IMR-90 (cell line): Measurements from ENCODE around the gene RAPH1. TPM values are rescaled to one million over a fixed set of nuclear protein-coding genes. Genes with fewer than 3 reads are reported as not detected.
A peak's percentile ranks its signal among the peaks of the same experiment; 100 is the strongest.

Experiments
- ATAC-seq: fragments of 200-7000 bp; cut with Tn5 transposase; 2 replicates; pipeline ENCODE4 v1.9.1; 2020; ENCODE audit warnings: low read depth, mild to moderate bottlenecking, moderate library complexity
- BruUV-seq: library from RNA; stranded (reverse); fragments of 400-500 nt; replicated peaks from 2 replicates; lab custom pipeline; 2021; lab: Mats Ljungman, UMichigan
- CTCF ChIA-PET: fragments of 300-600 bp; formaldehyde crosslinking; extraction: SDS; loops from one replicate; lab custom pipeline; 2021; ENCODE audit warnings: antibody characterized with exemption; lab: Yijun Ruan, JAX
- POLR2A ChIA-PET: fragments of 300-600 bp; sonication (Branson Sonifier 250); formaldehyde crosslinking; loops from one replicate; lab custom pipeline; 2022; ENCODE audit warnings: antibody characterized with exemption; ENCODE audit not compliant: unreplicated experiment; lab: Charles Lee
- DNase-seq: peaks from one replicate; pipeline ENCODE4 v3.0.0; 2013
- H2AFZ ChIP-seq: replicated peaks from 2 replicates; pipeline ENCODE3; 2013; ENCODE audit warnings: low read length, mild to moderate bottlenecking; ENCODE audit not compliant: poor library complexity
- H2AK5ac ChIP-seq: 2 replicates; pipeline ENCODE4 v1.6.1; 2013; ENCODE audit warnings: low read depth, low read length, inconsistent platforms
- H2AK9ac ChIP-seq: replicated peaks from 2 replicates; pipeline ENCODE3; 2013; ENCODE audit warnings: mild to moderate bottlenecking, low read depth, low read length, moderate library complexity; ENCODE audit not compliant: poor library complexity
- H2BK120ac ChIP-seq: 2 replicates; pipeline ENCODE4 v1.6.1; 2013; ENCODE audit warnings: low read depth, low read length, inconsistent platforms
- H2BK15ac ChIP-seq: 3 replicates; pipeline ENCODE4 v1.6.1; 2013; ENCODE audit warnings: low read depth, low read length, inconsistent platforms
- H2BK20ac ChIP-seq: 2 replicates; pipeline ENCODE4 v1.6.1; 2013; ENCODE audit warnings: low read depth, mild to moderate bottlenecking, inconsistent platforms, low read length, moderate library complexity
- H2BK5ac ChIP-seq: 2 replicates; pipeline ENCODE4 v1.6.1; 2013; ENCODE audit warnings: mild to moderate bottlenecking, low read depth, low read length, inconsistent platforms; ENCODE audit not compliant: poor library complexity, severe bottlenecking
- H3K14ac ChIP-seq: replicated peaks from 2 replicates; pipeline ENCODE4 v1.6.1; 2013; ENCODE audit warnings: low read depth, low read length, inconsistent platforms
- H3K18ac ChIP-seq: 2 replicates; pipeline ENCODE4 v1.6.1; 2013; ENCODE audit warnings: low read depth, low read length, control low read depth
- H3K23ac ChIP-seq: 2 replicates; pipeline ENCODE4 v1.6.1; 2013; ENCODE audit warnings: low read depth, low read length, inconsistent platforms
- H3K27ac ChIP-seq: 2 replicates; pipeline ENCODE4 v1.5.1; 2013; ENCODE audit warnings: mild to moderate bottlenecking, control low read depth, low read length; ENCODE audit not compliant: insufficient read depth
- H3K27me3 ChIP-seq: 2 replicates; pipeline ENCODE4 v1.6.1; 2013; ENCODE audit warnings: low read length; ENCODE audit not compliant: control insufficient read depth, insufficient read depth
- H3K36me3 ChIP-seq: 2 replicates; pipeline ENCODE4 v1.6.1; 2013; ENCODE audit warnings: low read length, mixed read lengths; ENCODE audit not compliant: control insufficient read depth, insufficient read depth
- H3K4ac ChIP-seq: 2 replicates; pipeline ENCODE4 v1.6.1; 2013; ENCODE audit warnings: low read depth, low read length, inconsistent platforms
- H3K4me1 ChIP-seq: 2 replicates; pipeline ENCODE4 v1.6.1; 2013; ENCODE audit warnings: low read length, mixed read lengths; ENCODE audit not compliant: control insufficient read depth, insufficient read depth
- H3K4me2 ChIP-seq: 2 replicates; pipeline ENCODE4 v1.6.1; 2013; ENCODE audit warnings: low read depth, mild to moderate bottlenecking, control low read depth, low read length, moderate library complexity
- H3K4me3 ChIP-seq: 2 replicates; pipeline ENCODE4 v1.5.1; 2013; ENCODE audit warnings: low read depth, mild to moderate bottlenecking, control low read depth, low read length, moderate library complexity; ENCODE audit not compliant: insufficient read depth
- H3K56ac ChIP-seq: 2 replicates; pipeline ENCODE4 v1.6.1; 2013; ENCODE audit warnings: low read length, inconsistent platforms; ENCODE audit not compliant: insufficient read depth; ENCODE audit errors: extremely low read depth
- H3K79me1 ChIP-seq, 2 experiments: 2 replicates each; pipeline ENCODE4 v1.6.1; 2013; ENCODE audit warnings: low read length in 2 of 2, inconsistent platforms in 1 of 2, low read depth in 1 of 2
- H3K9ac ChIP-seq: 2 replicates; pipeline ENCODE4 v1.6.1; 2013; ENCODE audit warnings: low read depth, low read length, control low read depth
- H3K9me1 ChIP-seq: 2 replicates; pipeline ENCODE4 v1.6.1; 2013; ENCODE audit warnings: low read length, inconsistent platforms; ENCODE audit not compliant: insufficient read depth
- H3K9me3 ChIP-seq: 2 replicates; pipeline ENCODE4 v1.6.1; 2013; ENCODE audit warnings: low read length; ENCODE audit not compliant: control insufficient read depth, insufficient read depth
- H4K20me1 ChIP-seq: 2 replicates; pipeline ENCODE4 v1.6.1; 2013; ENCODE audit warnings: low read length, inconsistent platforms; ENCODE audit not compliant: insufficient read depth
- H4K5ac ChIP-seq: 2 replicates; pipeline ENCODE4 v1.6.1; 2013; ENCODE audit warnings: mild to moderate bottlenecking, low read depth, low read length, control low read depth
- H4K8ac ChIP-seq, 2 experiments: 2 replicates each; pipeline ENCODE4 v1.6.1; 2013; ENCODE audit warnings: low read depth in 2 of 2, low read length in 2 of 2, control low read depth in 1 of 2, inconsistent platforms in 1 of 2
- H4K91ac ChIP-seq: 2 replicates; pipeline ENCODE4 v1.6.1; 2013; ENCODE audit warnings: low read depth, low read length, inconsistent platforms; ENCODE audit not compliant: insufficient read depth
- BHLHE40 ChIP-seq: fragments of 150-350 bp; IDR thresholded peaks from 2 replicates; pipeline ENCODE4 v1.6.1; 2016; ENCODE audit warnings: mild to moderate bottlenecking, low read depth, low read length
- CEBPB ChIP-seq: IDR thresholded peaks from 2 replicates; pipeline ENCODE4 v1.6.1; 2012; ENCODE audit warnings: low read depth, low read length, improper control_type of control experiment
- CHD1 ChIP-seq: IDR thresholded peaks from 2 replicates; pipeline ENCODE4 v1.6.1; 2012; ENCODE audit warnings: low read depth, low read length, improper control_type of control experiment
- FOS ChIP-seq: fragments of 150-350 bp; IDR thresholded peaks from 2 replicates; pipeline ENCODE4 v1.6.1; 2016; ENCODE audit warnings: low read depth, low read length
- MAFK ChIP-seq: IDR thresholded peaks from 2 replicates; pipeline ENCODE4 v1.6.1; 2012; ENCODE audit warnings: low read depth, low read length, improper control_type of control experiment
- MAZ ChIP-seq: IDR thresholded peaks from 2 replicates; pipeline ENCODE4 v1.6.1; 2012; ENCODE audit warnings: low read depth, mild to moderate bottlenecking, low read length, improper control_type of control experiment, moderate library complexity, borderline replicate concordance
- MXI1 ChIP-seq: IDR thresholded peaks from 2 replicates; pipeline ENCODE4 v1.6.1; 2012; ENCODE audit warnings: low read depth, mild to moderate bottlenecking, low read length, moderate library complexity, borderline replicate concordance
- NFE2L2 ChIP-seq: fragments of 150-350 bp; IDR thresholded peaks from 2 replicates; pipeline ENCODE4 v1.6.1; 2016; ENCODE audit warnings: low read depth, mild to moderate bottlenecking, low read length
- POLR2A ChIP-seq: IDR thresholded peaks from 2 replicates; pipeline ENCODE4 v1.6.1; 2012; ENCODE audit warnings: mild to moderate bottlenecking, low read depth, low read length
- RAD21 ChIP-seq: IDR thresholded peaks from 2 replicates; pipeline ENCODE4 v1.6.1; 2012; ENCODE audit warnings: low read length, improper control_type of control experiment
- RCOR1 ChIP-seq: IDR thresholded peaks from 2 replicates; pipeline ENCODE4 v1.6.1; 2012; ENCODE audit warnings: mild to moderate bottlenecking, low read length, improper control_type of control experiment; ENCODE audit not compliant: insufficient replicate concordance
- RFX5 ChIP-seq: IDR thresholded peaks from 2 replicates; pipeline ENCODE4 v1.8.0; 2012; ENCODE audit warnings: low read depth, mild to moderate bottlenecking, low read length, moderate library complexity
- SMC3 ChIP-seq: fragments of 150-350 bp; IDR thresholded peaks from 2 replicates; pipeline ENCODE4 v1.6.1; 2016; ENCODE audit warnings: low read depth, mild to moderate bottlenecking, antibody characterized with exemption, low read length, moderate library complexity
- dilution Hi-C: fragments of 300-500 bp; cut with HindIII; formaldehyde crosslinking; loops from one replicate; pipeline ENCODE4 v1.14.3; 2018; ENCODE audit warnings: low sequenced_read_pairs; ENCODE audit not compliant: unreplicated experiment
- in situ Hi-C: fragments of 300-500 bp; cut with MboI; formaldehyde crosslinking; loops from 3 replicates; pipeline ENCODE4 v1.14.3; 2019; ENCODE audit warnings: low sequenced_read_pairs, inconsistent platforms, mixed read lengths
- intact Hi-C: fragments of 100-400 bp; cut with micrococcal nuclease; formaldehyde crosslinking; loops from 2 replicates; pipeline ENCODE4 v1.10.0; 2022
- polyA plus RNA-seq, 3 experiments: library from polyadenylated mRNA; depleted of rRNA; stranded (reverse); fragments of >200 nt; gene quantifications; 2 replicates each; pipeline ENCODE4 v1.2.3, GENCODE V29; 2012; ENCODE audit warnings: low replicate concordance in 1 of 3
- total RNA-seq: library from RNA; depleted of rRNA; stranded (reverse); fragments of >200 nt; gene quantifications from 2 replicates; pipeline ENCODE4 v1.2.3, GENCODE V29; 2012
- TF ChIP-seq, protein P1 (sequence below): conservative IDR thresholded peaks from 2 replicates; pipeline ENCODE4 v1.5.1; 2012; ENCODE audit warnings: mild to moderate bottlenecking, low read depth, low read length, improper control_type of control experiment
- TF ChIP-seq, protein P2 (sequence below): fragments of 150-350 bp; IDR thresholded peaks from 2 replicates; pipeline ENCODE4 v1.6.1; 2016; ENCODE audit warnings: low read depth, mild to moderate bottlenecking, low read length, moderate library complexity, borderline replicate concordance
- TF ChIP-seq, protein P3 (sequence below): fragments of 150-350 bp; IDR thresholded peaks from 2 replicates; pipeline ENCODE4 v1.6.1; 2017; ENCODE audit warnings: mild to moderate bottlenecking, antibody characterized with exemption, low read length, low read depth

RAPH1 gene
- total and polyA plus RNA-seq, 2 of the 4 experiments (the other 2 are of a cell fraction), result 7.5 to 15.1 TPM

DNA sequence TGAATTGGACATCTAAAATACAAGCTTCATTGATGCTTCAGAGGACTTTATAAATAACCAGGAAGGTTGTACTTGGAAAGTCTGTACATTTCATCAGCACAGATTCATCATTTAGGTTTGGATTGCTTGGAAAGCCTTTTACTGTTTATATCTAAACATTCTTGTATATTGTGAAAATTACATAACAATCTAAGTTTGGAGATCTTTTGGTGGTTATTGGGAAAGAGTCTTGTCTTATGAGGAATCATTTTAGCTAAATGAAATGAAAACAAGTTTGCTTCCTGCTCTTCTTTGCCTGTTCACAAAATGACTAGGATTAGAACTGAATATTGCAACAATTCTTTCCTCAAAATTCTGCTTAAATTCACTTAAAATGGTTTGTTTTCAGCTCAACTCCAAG lies 127.6 kb downstream of the RAPH1 start:
- CTCF ChIA-PET, result no interaction called here
- intact Hi-C loops, result no loop called here
- no peaks in the 10 kb centered on the region for H3K9me3 ChIP-seq
- DNase-seq (peak; percentile 58), ATAC-seq (peak; percentile 21; the same call in 1 of the 2 replicates)
- H3K9ac ChIP-seq, result no peak overlapping the region
- BruUV-seq, result no TSS peak
- H3K79me1 ChIP-seq, result peaks cover 6 to 22% of the 10 kb centered on the region in 2 experiments; a peak in 3 of 4 replicates
- H3K4me1 ChIP-seq, result peaks cover 10% of the 10 kb centered on the region
- no peak overlapping the region for H3K23ac ChIP-seq
- no peak overlapping the region for H2BK15ac ChIP-seq
- no peak overlapping the region for H2AFZ ChIP-seq
- no peaks in the 10 kb centered on the region for H4K20me1 ChIP-seq
- 0 out of 2 replicates have a peak, but pooled peaks cover 2% of the 10 kb centered on the region for H3K9me1 ChIP-seq
- no peak overlapping the region for H3K18ac ChIP-seq
- in situ Hi-C loops, result no loop called here
- no peak for TF ChIP-seq SMC3
- TF ChIP-seq CEBPB, result no peak; the same call in 1 of the 2 replicates
- TF ChIP-seq NFE2L2, result no peak
- TF ChIP-seq, protein P1, sequence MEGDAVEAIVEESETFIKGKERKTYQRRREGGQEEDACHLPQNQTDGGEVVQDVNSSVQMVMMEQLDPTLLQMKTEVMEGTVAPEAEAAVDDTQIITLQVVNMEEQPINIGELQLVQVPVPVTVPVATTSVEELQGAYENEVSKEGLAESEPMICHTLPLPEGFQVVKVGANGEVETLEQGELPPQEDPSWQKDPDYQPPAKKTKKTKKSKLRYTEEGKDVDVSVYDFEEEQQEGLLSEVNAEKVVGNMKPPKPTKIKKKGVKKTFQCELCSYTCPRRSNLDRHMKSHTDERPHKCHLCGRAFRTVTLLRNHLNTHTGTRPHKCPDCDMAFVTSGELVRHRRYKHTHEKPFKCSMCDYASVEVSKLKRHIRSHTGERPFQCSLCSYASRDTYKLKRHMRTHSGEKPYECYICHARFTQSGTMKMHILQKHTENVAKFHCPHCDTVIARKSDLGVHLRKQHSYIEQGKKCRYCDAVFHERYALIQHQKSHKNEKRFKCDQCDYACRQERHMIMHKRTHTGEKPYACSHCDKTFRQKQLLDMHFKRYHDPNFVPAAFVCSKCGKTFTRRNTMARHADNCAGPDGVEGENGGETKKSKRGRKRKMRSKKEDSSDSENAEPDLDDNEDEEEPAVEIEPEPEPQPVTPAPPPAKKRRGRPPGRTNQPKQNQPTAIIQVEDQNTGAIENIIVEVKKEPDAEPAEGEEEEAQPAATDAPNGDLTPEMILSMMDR, result no peak
- no peak for TF ChIP-seq BHLHE40
- no peak for TF ChIP-seq MAZ
- TF ChIP-seq POLR2A, result no peak
- TF ChIP-seq MAFK, result no peak
- no peak for TF ChIP-seq CHD1
- no peak for TF ChIP-seq RAD21
- no peak for TF ChIP-seq FOS
- TF ChIP-seq MXI1, result no peak
- TF ChIP-seq, protein P2, sequence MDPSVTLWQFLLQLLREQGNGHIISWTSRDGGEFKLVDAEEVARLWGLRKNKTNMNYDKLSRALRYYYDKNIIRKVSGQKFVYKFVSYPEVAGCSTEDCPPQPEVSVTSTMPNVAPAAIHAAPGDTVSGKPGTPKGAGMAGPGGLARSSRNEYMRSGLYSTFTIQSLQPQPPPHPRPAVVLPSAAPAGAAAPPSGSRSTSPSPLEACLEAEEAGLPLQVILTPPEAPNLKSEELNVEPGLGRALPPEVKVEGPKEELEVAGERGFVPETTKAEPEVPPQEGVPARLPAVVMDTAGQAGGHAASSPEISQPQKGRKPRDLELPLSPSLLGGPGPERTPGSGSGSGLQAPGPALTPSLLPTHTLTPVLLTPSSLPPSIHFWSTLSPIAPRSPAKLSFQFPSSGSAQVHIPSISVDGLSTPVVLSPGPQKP, result no peak
- no peak for TF ChIP-seq RFX5
- TF ChIP-seq RCOR1, result no peak
- TF ChIP-seq, protein P3, sequence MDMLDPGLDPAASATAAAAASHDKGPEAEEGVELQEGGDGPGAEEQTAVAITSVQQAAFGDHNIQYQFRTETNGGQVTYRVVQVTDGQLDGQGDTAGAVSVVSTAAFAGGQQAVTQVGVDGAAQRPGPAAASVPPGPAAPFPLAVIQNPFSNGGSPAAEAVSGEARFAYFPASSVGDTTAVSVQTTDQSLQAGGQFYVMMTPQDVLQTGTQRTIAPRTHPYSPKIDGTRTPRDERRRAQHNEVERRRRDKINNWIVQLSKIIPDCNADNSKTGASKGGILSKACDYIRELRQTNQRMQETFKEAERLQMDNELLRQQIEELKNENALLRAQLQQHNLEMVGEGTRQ, result no peak
- H3K56ac ChIP-seq, result no peak overlapping the region
- H2BK20ac ChIP-seq, result no peak overlapping the region
- H3K14ac ChIP-seq, result no peak overlapping the region
- no peak overlapping the region for H4K5ac ChIP-seq
- dilution Hi-C loops, result no loop called here
- H3K27me3 ChIP-seq, result no peaks in the 10 kb centered on the region
- no peak overlapping the region for H3K4ac ChIP-seq
- H3K36me3 ChIP-seq, result peaks cover 4% of the 10 kb centered on the region
- no peak overlapping the region for H2BK5ac ChIP-seq
- H2BK120ac ChIP-seq, result no peak overlapping the region
- H3K27ac ChIP-seq, result no peak overlapping the region
- no peak overlapping the region for H2AK9ac ChIP-seq
- no peak overlapping the region for H4K8ac ChIP-seq
- H3K4me2 ChIP-seq, result no peak overlapping the region
- POLR2A ChIA-PET, result no interaction called here
- no peak overlapping the region for H3K4me3 ChIP-seq
- H2AK5ac ChIP-seq, result no peak overlapping the region
- no peak overlapping the region for H4K91ac ChIP-seq
